Endothelial cell of umbilical vein (primary cell): Measurements from ENCODE around the gene CDRT15. TPM values are rescaled to one million over a fixed set of nuclear protein-coding genes. Genes with fewer than 3 reads are reported as not detected.

Experiments
- BruUV-seq: library from RNA; stranded (reverse); fragments of 400-500 nt; replicated peaks from 2 replicates; lab custom pipeline; 2021; lab: Mats Ljungman, UMichigan
- CTCF ChIA-PET: fragments of 300-600, 350-600 bp; sonication (Branson Sonifier 250); formaldehyde crosslinking; loops from one replicate; lab custom pipeline; 2021; ENCODE audit warnings: antibody characterized with exemption, inconsistent platforms; lab: Charles Lee
- POLR2A ChIA-PET: fragments of 300-600, 350-600 bp; sonication (Branson Sonifier 250); formaldehyde crosslinking; loops from one replicate; lab custom pipeline; 2021; ENCODE audit warnings: antibody characterized with exemption, inconsistent platforms; lab: Charles Lee
- DNase-seq: peaks from one replicate; pipeline ENCODE4 v3.0.0-alpha.2; 2011; ENCODE audit warnings: low read depth, low spot score
- FAIRE-seq: peaks from 2 replicates; lab custom pipeline; 2011; peaks lifted over from hg19 to GRCh38; lab: Jason Lieb, UNC
- H2AFZ ChIP-seq: 2 replicates; pipeline ENCODE4 v1.6.0; 2012; ENCODE audit warnings: low read depth, low read length, control low read depth, inconsistent platforms
- H3K27ac ChIP-seq: 2 replicates; pipeline ENCODE4 v1.5.1; 2011; ENCODE audit warnings: low read depth, mild to moderate bottlenecking, control low read depth, low read length, moderate library complexity; ENCODE audit not compliant: insufficient read depth
- H3K27me3 ChIP-seq, 2 experiments: 2 replicates each; pipeline versions ENCODE4 v1.6.0 to v1.6.1; 2011; ENCODE audit warnings: low read length in 2 of 2, mixed read lengths in 1 of 2; ENCODE audit not compliant: control insufficient read depth in 2 of 2, insufficient read depth in 2 of 2
- H3K36me3 ChIP-seq, 2 experiments: 2 replicates in 1 of 2; 3 replicates in 1 of 2; pipeline ENCODE4 v1.5.1; 2011; ENCODE audit warnings: low read length in 2 of 2, mild to moderate bottlenecking in 1 of 2, moderate library complexity in 1 of 2; ENCODE audit not compliant: control insufficient read depth in 2 of 2, insufficient read depth in 2 of 2; ENCODE audit errors: extremely low read depth in 1 of 2
- H3K4me1 ChIP-seq: 3 replicates; pipeline ENCODE4 v1.5.1; 2011; ENCODE audit warnings: mild to moderate bottlenecking, low read length; ENCODE audit not compliant: control insufficient read depth, insufficient read depth; ENCODE audit errors: extremely low read depth
- H3K4me2 ChIP-seq: 2 replicates; pipeline ENCODE4 v1.6.1; 2011; ENCODE audit warnings: low read length, control low read depth, mixed read lengths; ENCODE audit not compliant: insufficient read depth
- H3K4me3 ChIP-seq, 3 experiments: fragments of 200-600 bp in 1 of 3; sonication (generic), shearing (Covaris generic) in 1 of 3; replicated peaks in 1 of 3; 2 replicates each; pipeline ENCODE4 v1.5.1; 2011 to 2016; ENCODE audit warnings: control low read depth in 3 of 3, low read length in 3 of 3, mild to moderate bottlenecking in 2 of 3, inconsistent platforms in 1 of 3, low read depth in 1 of 3, moderate library complexity in 1 of 3; ENCODE audit not compliant: insufficient read depth in 1 of 3
- H3K79me2 ChIP-seq: 2 replicates; pipeline ENCODE4 v1.6.0; 2012; ENCODE audit warnings: low read length, inconsistent platforms; ENCODE audit not compliant: control insufficient read depth, insufficient read depth
- H3K9ac ChIP-seq: replicated peaks from 2 replicates; pipeline ENCODE3; 2011; ENCODE audit warnings: low read length, control low read depth; ENCODE audit not compliant: insufficient read depth; ENCODE audit errors: extremely low read depth
- H3K9me1 ChIP-seq: replicated peaks from 3 replicates; pipeline ENCODE4 v1.6.0; 2011; ENCODE audit warnings: mild to moderate bottlenecking, low read length; ENCODE audit not compliant: control insufficient read depth, insufficient read depth; ENCODE audit errors: extremely low read depth
- H3K9me3 ChIP-seq: replicated peaks from 2 replicates; pipeline ENCODE4 v1.5.1; 2012; ENCODE audit warnings: low read length, inconsistent platforms; ENCODE audit not compliant: control insufficient read depth, insufficient read depth
- H4K20me1 ChIP-seq: replicated peaks from 2 replicates; pipeline ENCODE3; 2011; ENCODE audit warnings: mild to moderate bottlenecking, low read length; ENCODE audit not compliant: control insufficient read depth, insufficient read depth; ENCODE audit errors: extremely low read depth
- CTCF ChIP-seq, 2 donors: IDR thresholded peaks; 1 replicate in 1 of 2; 2 replicates in 1 of 2; pipeline ENCODE4 v1.5.1; 2011; ENCODE audit warnings: low read length in 2 of 2, mild to moderate bottlenecking in 2 of 2, moderate library complexity in 2 of 2, control low read depth in 1 of 2, inconsistent platforms in 1 of 2, low read depth in 1 of 2; ENCODE audit not compliant: insufficient read depth in 1 of 2; ENCODE audit errors: extremely low read depth in 1 of 2
- EZH2 ChIP-seq: IDR thresholded peaks from 2 replicates; pipeline ENCODE4 v1.6.1; 2012; ENCODE audit warnings: borderline replicate concordance, low read depth, mild to moderate bottlenecking, moderate library complexity, low read length, inconsistent platforms; ENCODE audit not compliant: severe bottlenecking
- FOS ChIP-seq: IDR thresholded peaks from 2 replicates; pipeline ENCODE4 v1.6.1; 2011; ENCODE audit warnings: mild to moderate bottlenecking, low read length, moderate library complexity, borderline replicate concordance; ENCODE audit not compliant: insufficient read depth
- GATA2 ChIP-seq: IDR thresholded peaks from 2 replicates; pipeline ENCODE4 v1.7.0; 2011; ENCODE audit warnings: low read depth, mild to moderate bottlenecking, moderate library complexity, mixed read lengths, low read length; ENCODE audit not compliant: insufficient read length, insufficient read depth
- JUN ChIP-seq: IDR thresholded peaks from 2 replicates; pipeline ENCODE4 v1.6.1; 2011; ENCODE audit warnings: borderline replicate concordance, low read depth; ENCODE audit not compliant: insufficient read length, insufficient read depth
- MAX ChIP-seq: IDR thresholded peaks from 2 replicates; pipeline ENCODE4 v1.6.1; 2011; ENCODE audit not compliant: insufficient read depth, insufficient read length
- MYC ChIP-seq: IDR thresholded peaks from one replicate; pipeline ENCODE4 v1.6.1; 2011; ENCODE audit warnings: mild to moderate bottlenecking, low read depth, low read length
- POLR2A ChIP-seq: IDR thresholded peaks from 2 replicates; pipeline ENCODE4 v1.6.1; 2012; ENCODE audit warnings: low read depth, mild to moderate bottlenecking, control low read depth, low read length
- POLR2AphosphoS5 ChIP-seq: IDR thresholded peaks from 2 replicates; pipeline ENCODE4 v1.6.1; 2012; ENCODE audit warnings: low read depth, mild to moderate bottlenecking, control low read depth, low read length, moderate library complexity; ENCODE audit not compliant: insufficient read depth
- dilution Hi-C: fragments of 300-500 bp; cut with MboI; formaldehyde crosslinking; loops from one replicate; pipeline ENCODE4 v1.15.0; 2019; ENCODE audit warnings: low sequenced_read_pairs; ENCODE audit not compliant: extremely low pct_ligation_motif_present
- intact Hi-C: fragments of 100-400 bp; cut with micrococcal nuclease; formaldehyde crosslinking; loops from one replicate; pipeline ENCODE4 v1.10.0; 2022
- polyA plus RNA-seq, 4 experiments: library from polyadenylated mRNA; depleted of rRNA in 3 of 4; stranded (reverse) in 3 of 4; unstranded in 1 of 4; fragments of >200 nt; gene quantifications; 2 replicates each; pipeline versions ENCODE4 v1.2.1 to v1.2.3, GENCODE V29; 2011 to 2012; ENCODE audit warnings: missing spikeins in 1 of 4
- total RNA-seq: library from RNA; stranded (reverse); gene quantifications from 2 replicates; pipeline ENCODE4 v1.2.3, GENCODE V29; 2021

The CDRT15 gene
- total and polyA plus RNA-seq, 2 donors (not counting 3 experiments of a cell fraction or from before 2014, with no cell fraction given), result not detected

GRCh38 chr17:14209215-14209614, 27.4 kb downstream of the CDRT15 start:
- no peaks in the 10 kb centered on the region for H4K20me1 ChIP-seq
- H3K9me3 ChIP-seq, result no peaks in the 10 kb centered on the region
- BruUV-seq, result no TSS peak
- H3K79me2 ChIP-seq, result no peaks in the 10 kb centered on the region
- H3K4me3 ChIP-seq, result no peak overlapping the region
- DNase-seq (no peak), FAIRE-seq (no peak)
- CTCF ChIA-PET, result no interaction called here
- H3K36me3 ChIP-seq, result no peaks in the 10 kb centered on the region
- intact Hi-C loops, result no loop called here
- H2AFZ ChIP-seq, result no peak overlapping the region
- no peak overlapping the region for H3K4me2 ChIP-seq
- H3K9me1 ChIP-seq, result no peaks in the 10 kb centered on the region
- TF ChIP-seq POLR2AphosphoS5 (no peak), JUN (no peak), GATA2 (no peak), POLR2A (no peak), EZH2 (no peak), FOS (no peak), MYC (no peak), MAX (no peak), CTCF (IDR thresholded peaks at IDR 0.05; ENCODE audit: extremely low read depth in 1 of 2, insufficient read depth in 1 of 2, low read depth in 1 of 2, low read length in 2 of 2) (no peak)
- H3K9ac ChIP-seq, result no peak overlapping the region
- no peak overlapping the region for H3K27ac ChIP-seq
- H3K4me1 ChIP-seq, result no peaks in the 10 kb centered on the region
- H3K27me3 ChIP-seq, result no peaks in the 10 kb centered on the region
- POLR2A ChIA-PET, result no interaction called here
- dilution Hi-C loops, result no loop called here
